Measurements from ENCODE around the gene MRPL28.
A peak's percentile ranks its signal among the peaks of the same experiment; 100 is the strongest.

The MRPL28 gene

GRCh38 chr16:374616-374926 is 4.2 kb upstream of the MRPL28 start:
- Histone ChIP-seq H3K27me3 (ENCODE audit: low read depth) (no peaks in the 10 kb centered on the region), H3K9me3 (no peaks in the 10 kb centered on the region), H3K4me3 (no peak overlapping the region), H3K36me3 (replicated peaks) (peaks cover 14% of the 10 kb centered on the region), H3K4me1 (peaks cover 3% of the 10 kb centered on the region)
- DNase-seq (ENCODE audit: low spot score in 2 of 2) = no peak
- in situ Hi-C loops (cut with MboI; ENCODE audit: low sequenced_read_pairs) = no loop called here

DNA sequence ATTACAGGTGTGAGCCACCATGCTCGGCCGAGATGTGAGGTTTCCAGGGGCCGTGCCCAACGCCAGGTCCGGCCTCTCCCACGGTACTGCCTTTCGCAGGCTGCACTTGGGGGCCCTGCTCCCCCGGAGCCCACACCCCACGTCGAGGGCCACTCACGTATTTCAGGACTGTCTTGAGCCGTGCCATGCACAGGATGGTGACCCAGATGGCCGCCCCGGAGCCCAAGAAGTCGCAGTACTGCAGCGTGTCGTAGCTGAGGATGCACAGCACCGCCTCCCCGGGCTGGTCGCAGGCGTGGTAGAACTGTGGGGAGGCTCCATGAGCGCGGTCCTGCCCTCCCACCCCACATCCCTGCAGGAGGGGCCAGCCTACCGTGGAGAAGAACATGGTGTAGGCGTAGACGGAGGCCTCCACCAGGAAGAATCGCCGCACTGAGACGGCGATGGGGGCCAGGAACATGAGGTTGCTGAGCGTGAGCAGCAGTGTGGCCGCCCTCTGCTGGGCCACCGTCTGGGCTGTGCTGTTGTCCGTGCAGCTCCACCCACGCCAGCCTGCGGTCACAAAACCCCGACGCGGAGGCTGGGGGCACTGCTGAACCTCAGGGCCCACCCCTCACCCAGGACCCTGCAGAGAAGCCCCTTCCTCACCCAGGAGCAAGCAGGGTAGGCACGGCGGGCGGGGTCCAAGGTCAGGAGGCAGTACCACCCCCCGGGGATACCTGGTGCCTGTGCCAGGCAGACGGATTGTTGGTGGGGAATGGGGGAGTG is 3.7 kb upstream of the MRPL28 start:
- peaks cover 20% of the 10 kb centered on the region for H3K36me3 ChIP-seq (replicated peaks)

GRCh38 chr16:373020-373598 is 2.8 kb upstream of the MRPL28 start:
- Histone ChIP-seq H3K27me3 (ENCODE audit: low read depth) (no peaks in the 10 kb centered on the region), H3K4me1 (peaks cover 5% of the 10 kb centered on the region), H3K9me3 (no peaks in the 10 kb centered on the region), H3K36me3 (replicated peaks) (peaks cover 29% of the 10 kb centered on the region), H3K4me3 (no peak overlapping the region)
- no peak for DNase-seq (ENCODE audit: low spot score in 2 of 2)
- in situ Hi-C loops (cut with MboI; ENCODE audit: low sequenced_read_pairs) = no loop called here

More for the DNA sequence above, 3.7 kb upstream of the MRPL28 start:
- DNase-seq (ENCODE audit: low spot score in 2 of 2) = no peak
- Histone ChIP-seq H3K27me3 (ENCODE audit: low read depth) (no peaks in the 10 kb centered on the region), H3K9me3 (no peaks in the 10 kb centered on the region), H3K4me3 (no peak overlapping the region), H3K4me1 (peaks cover 5% of the 10 kb centered on the region)
- in situ Hi-C loops (cut with MboI; ENCODE audit: low sequenced_read_pairs) = no loop called here

- DNase-seq (ENCODE audit: low spot score in 2 of 2) = no peak
- Histone ChIP-seq H3K4me1 (peaks cover 5% of the 10 kb centered on the region), H3K9me3 (no peaks in the 10 kb centered on the region), H3K36me3 (replicated peaks) (peaks cover 35% of the 10 kb centered on the region), H3K27me3 (ENCODE audit: low read depth) (no peaks in the 10 kb centered on the region), H3K4me3 (no peak overlapping the region)
- in situ Hi-C loops (cut with MboI; ENCODE audit: low sequenced_read_pairs) = no loop called here
These were observed 2.1 kb upstream of the MRPL28 start for GRCh38 chr16:372302-372983.

GRCh38 chr16:371515-372301 is 1.4 kb upstream of the MRPL28 start:
- peaks cover 5% of the 10 kb centered on the region for H3K4me1 ChIP-seq
- no peaks in the 10 kb centered on the region for H3K27me3 ChIP-seq (ENCODE audit: low read depth)
- no peak overlapping the region for H3K4me3 ChIP-seq
- H3K36me3 ChIP-seq (replicated peaks) = peaks cover 39% of the 10 kb centered on the region
- DNase-seq (ENCODE audit: low spot score in 2 of 2) = no peak
- no peaks in the 10 kb centered on the region for H3K9me3 ChIP-seq
- in situ Hi-C loops (cut with MboI; ENCODE audit: low sequenced_read_pairs) = no loop called here

- in situ Hi-C loops (cut with MboI; ENCODE audit: low sequenced_read_pairs) = no loop called here
- Histone ChIP-seq H3K4me3 (peak overlapping the region; percentile 33), H3K9me3 (no peaks in the 10 kb centered on the region), H3K4me1 (peaks cover 5% of the 10 kb centered on the region), H3K36me3 (replicated peaks) (peaks cover 41% of the 10 kb centered on the region), H3K27me3 (ENCODE audit: low read depth) (no peaks in the 10 kb centered on the region)
- DNase-seq (ENCODE audit: low spot score in 2 of 2) = no peak
These were observed 709 bp upstream of the MRPL28 start for GRCh38 chr16:370979-371514.

DNA sequence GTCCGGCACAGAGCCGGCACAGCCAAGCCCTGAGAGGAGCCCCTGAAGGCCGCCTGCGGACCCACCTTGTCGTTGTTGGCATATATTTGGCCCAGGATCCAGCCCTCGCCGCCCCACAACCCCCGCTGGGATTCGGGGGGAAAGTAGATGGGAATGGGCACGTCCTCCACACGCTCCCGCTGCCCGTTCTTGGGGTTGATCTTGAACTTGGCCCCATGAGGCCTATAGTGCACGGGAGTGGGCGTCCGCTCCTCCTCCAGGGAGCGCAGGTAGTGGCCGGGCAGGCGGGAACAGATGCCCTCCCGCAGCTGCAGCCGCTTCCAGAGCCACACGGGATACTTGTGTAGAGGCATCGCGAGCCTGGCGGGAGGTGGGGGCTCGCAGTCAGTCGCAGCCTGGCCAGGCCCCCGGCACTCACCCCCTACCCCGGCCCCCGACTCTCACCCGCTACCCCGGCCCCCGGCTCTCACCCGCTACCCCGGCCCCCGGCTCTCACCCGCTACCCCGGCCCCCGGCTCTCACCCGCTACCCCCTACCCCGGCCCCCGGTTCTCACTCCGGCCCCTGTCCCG is 387 bp downstream of the MRPL28 start:
- peaks cover 41% of the 10 kb centered on the region for H3K36me3 ChIP-seq (replicated peaks)
- in situ Hi-C loops (cut with MboI; ENCODE audit: low sequenced_read_pairs) = no loop called here
- DNase-seq (ENCODE audit: low spot score in 2 of 2) = peak in 1 of 2 experiments; percentile 38
- no peaks in the 10 kb centered on the region for H3K27me3 ChIP-seq (ENCODE audit: low read depth)
- peak overlapping the region; percentile 33 for H3K4me3 ChIP-seq
- H3K4me1 ChIP-seq = peaks cover 5% of the 10 kb centered on the region
- H3K9me3 ChIP-seq = no peaks in the 10 kb centered on the region

DNA sequence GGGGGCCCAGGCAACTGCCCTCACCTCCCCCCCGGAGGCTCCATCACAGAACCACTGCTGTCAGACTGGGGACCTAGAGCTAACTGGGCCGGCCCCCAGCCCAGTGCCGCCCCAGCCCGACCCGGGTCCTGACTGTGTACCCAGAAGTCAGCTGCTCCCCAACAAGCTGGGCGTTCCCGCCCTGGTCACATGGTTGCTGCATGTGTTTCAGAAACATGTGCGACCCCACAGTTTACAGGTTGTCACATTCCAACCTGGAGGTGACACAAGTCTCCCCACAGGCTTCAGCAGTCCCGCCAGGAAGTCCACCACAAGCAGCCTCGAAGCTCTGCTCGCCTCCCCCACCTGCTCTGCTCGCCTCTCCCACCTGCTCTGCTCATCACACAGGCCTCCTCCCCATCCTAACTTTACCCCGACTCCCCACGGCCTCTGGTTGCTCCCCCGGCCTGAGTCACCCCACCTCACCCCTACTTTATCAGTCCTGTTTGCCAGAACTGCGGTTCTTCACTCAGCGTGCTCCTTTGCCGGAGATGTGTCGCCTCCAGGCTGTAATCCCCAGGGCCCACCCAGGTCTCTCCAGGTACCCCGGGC is 968 bp downstream of the MRPL28 start:
- Histone ChIP-seq H3K9me3 (no peaks in the 10 kb centered on the region), H3K27me3 (ENCODE audit: low read depth) (no peaks in the 10 kb centered on the region), H3K4me3 (peak overlapping the region; percentile 33), H3K4me1 (peaks cover 5% of the 10 kb centered on the region), H3K36me3 (replicated peaks) (peaks cover 37% of the 10 kb centered on the region)
- in situ Hi-C loops (cut with MboI; ENCODE audit: low sequenced_read_pairs) = no loop called here
- no peak for DNase-seq (ENCODE audit: low spot score in 2 of 2)

- DNase-seq (ENCODE audit: low spot score in 2 of 2) = no peak
- peaks cover 5% of the 10 kb centered on the region for H3K4me1 ChIP-seq
- H3K9me3 ChIP-seq = no peaks in the 10 kb centered on the region
- H3K27me3 ChIP-seq (ENCODE audit: low read depth) = no peaks in the 10 kb centered on the region
- H3K4me3 ChIP-seq = peak overlapping the region; percentile 33; the same call in 1 of the 2 replicates
- H3K36me3 ChIP-seq (replicated peaks) = peaks cover 37% of the 10 kb centered on the region
- in situ Hi-C loops (cut with MboI; ENCODE audit: low sequenced_read_pairs) = no loop called here
These were observed 1.8 kb downstream of the MRPL28 start for GRCh38 chr16:368388-369158.

DNA sequence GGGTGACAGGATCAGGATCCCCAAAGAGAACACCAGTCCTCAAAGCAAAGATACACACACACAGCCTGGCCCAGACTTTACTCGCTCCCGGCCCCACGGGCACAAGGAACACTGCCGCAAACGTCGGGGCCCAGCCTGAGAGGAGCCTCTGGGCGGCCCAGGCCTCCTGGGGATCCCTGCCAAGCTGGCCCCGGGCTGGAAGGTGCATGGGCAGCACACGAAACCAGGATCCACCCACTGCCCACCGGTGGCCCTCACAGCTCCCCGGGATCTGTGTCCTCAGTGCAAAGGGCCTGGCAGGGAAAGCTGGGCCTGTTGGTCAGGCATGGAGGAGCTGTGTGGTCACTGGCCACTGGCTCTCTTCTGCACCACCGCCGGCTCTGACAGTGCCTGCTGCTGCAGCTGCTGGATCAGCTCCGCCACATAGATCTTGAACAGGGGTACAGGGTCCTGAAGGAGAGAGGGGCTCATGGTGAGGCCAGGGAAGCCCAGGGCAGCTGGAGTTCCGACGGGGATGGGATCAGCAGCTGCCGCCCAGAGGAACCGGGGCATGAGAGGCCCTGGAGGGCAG is 2.9 kb downstream of the MRPL28 start:
- Histone ChIP-seq H3K4me3 (no peak overlapping the region), H3K27me3 (ENCODE audit: low read depth) (no peaks in the 10 kb centered on the region), H3K9me3 (no peaks in the 10 kb centered on the region), H3K36me3 (replicated peaks) (peaks cover 37% of the 10 kb centered on the region), H3K4me1 (peaks cover 5% of the 10 kb centered on the region)
- in situ Hi-C loops (cut with MboI; ENCODE audit: low sequenced_read_pairs) = no loop called here
- DNase-seq (ENCODE audit: low spot score in 2 of 2) = no peak

DNA sequence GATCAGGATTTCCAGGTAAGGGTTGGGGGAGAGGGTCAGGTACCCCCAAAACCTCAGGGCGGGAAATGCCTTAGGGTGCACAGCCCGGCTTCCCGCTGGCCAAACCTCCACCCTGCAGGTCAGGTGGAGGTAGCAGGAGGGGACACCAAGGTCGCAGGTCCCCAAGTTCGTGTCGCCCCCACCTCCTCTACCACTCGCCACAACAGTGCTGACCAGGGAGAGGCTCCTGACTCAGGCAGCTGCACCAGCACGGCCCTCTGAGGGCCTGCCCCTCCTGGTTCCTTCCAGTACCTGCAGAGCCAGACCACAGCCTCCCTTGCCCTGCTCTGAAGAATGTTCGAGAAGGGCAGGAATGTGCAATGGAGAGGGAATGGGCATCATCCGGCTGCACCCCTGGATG is 3.9 kb downstream of the MRPL28 start:
- Histone ChIP-seq H3K9me3 (no peaks in the 10 kb centered on the region), H3K27me3 (ENCODE audit: low read depth) (no peaks in the 10 kb centered on the region), H3K36me3 (replicated peaks) (peaks cover 37% of the 10 kb centered on the region), H3K4me3 (no peak overlapping the region), H3K4me1 (peaks cover 5% of the 10 kb centered on the region)
- in situ Hi-C loops (cut with MboI; ENCODE audit: low sequenced_read_pairs) = no loop called here
- DNase-seq (ENCODE audit: low spot score in 2 of 2) = no peak
